ENCODE results near the gene USP37. TPM values are rescaled to one million over a fixed set of nuclear protein-coding genes. Genes with fewer than 3 reads are reported as not detected.

The USP37 gene
- polyA plus RNA-seq, 2 of the 4 experiments (the other 2 are of a cell fraction), result 5.1 to 12.8 TPM

- TF ChIP-seq, protein P1, sequence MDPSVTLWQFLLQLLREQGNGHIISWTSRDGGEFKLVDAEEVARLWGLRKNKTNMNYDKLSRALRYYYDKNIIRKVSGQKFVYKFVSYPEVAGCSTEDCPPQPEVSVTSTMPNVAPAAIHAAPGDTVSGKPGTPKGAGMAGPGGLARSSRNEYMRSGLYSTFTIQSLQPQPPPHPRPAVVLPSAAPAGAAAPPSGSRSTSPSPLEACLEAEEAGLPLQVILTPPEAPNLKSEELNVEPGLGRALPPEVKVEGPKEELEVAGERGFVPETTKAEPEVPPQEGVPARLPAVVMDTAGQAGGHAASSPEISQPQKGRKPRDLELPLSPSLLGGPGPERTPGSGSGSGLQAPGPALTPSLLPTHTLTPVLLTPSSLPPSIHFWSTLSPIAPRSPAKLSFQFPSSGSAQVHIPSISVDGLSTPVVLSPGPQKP (IDR thresholded peaks at IDR 0.05; ENCODE audit: low read depth, low read length), result no peak
- no peak for TF ChIP-seq SMC3 (IDR thresholded peaks at IDR 0.05)
These were observed 130.2 kb downstream of the USP37 start (continued) for GRCh38 chr2:218437969-218438368.

DNA sequence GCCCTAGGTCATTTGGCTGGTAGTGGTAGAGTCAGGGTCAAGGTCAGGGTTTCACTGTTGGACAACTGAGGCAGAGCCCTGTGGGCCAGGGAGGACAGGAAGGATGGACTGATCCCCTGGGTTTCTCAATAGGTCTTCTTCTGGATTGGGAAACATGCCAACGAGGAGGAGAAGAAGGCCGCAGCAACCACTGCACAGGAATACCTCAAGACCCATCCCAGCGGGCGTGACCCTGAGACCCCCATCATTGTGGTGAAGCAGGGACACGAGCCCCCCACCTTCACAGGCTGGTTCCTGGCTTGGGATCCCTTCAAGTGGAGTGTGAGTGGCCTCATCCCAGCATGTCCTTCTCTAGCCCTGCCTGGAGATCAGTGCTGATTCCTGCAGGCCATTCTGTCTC, 131.2 kb downstream of the USP37 start:
- Histone ChIP-seq H3K9me3 (no peaks in the 10 kb centered on the region), H3K27ac (no peak overlapping the region), H3K4me3 (no peak overlapping the region), H3K4me2 (no peak overlapping the region), H3K4me1 (no peaks in the 10 kb centered on the region)
- TF ChIP-seq EHMT2 (IDR thresholded peaks at IDR 0.05; ENCODE audit: low read depth) (no peak), BHLHE40 (IDR thresholded peaks at IDR 0.05; ENCODE audit: low read depth, low read length) (no peak), HOXB13 (CRISPR knock-in tag; IDR thresholded peaks at IDR 0.05; ENCODE audit: low read depth) (no peak), RARB (CRISPR knock-in tag; IDR thresholded peaks at IDR 0.05) (no peak), MAFK (IDR thresholded peaks at IDR 0.05; ENCODE audit: partially characterized antibody) (no peak), CTCF (IDR thresholded peaks at IDR 0.05) (no peak), HMGXB4 (CRISPR knock-in tag; IDR thresholded peaks at IDR 0.05; ENCODE audit: borderline replicate concordance) (no peak), NFE2L2 (conservative IDR thresholded peaks at IDR 0.05; ENCODE audit: low read length) (no peak), HOXB5 (CRISPR knock-in tag; IDR thresholded peaks at IDR 0.05) (no peak), EHF (CRISPR knock-in tag; IDR thresholded peaks at IDR 0.05) (no peak), KDM5A (IDR thresholded peaks at IDR 0.05) (no peak), ZSCAN20 (CRISPR knock-in tag; IDR thresholded peaks at IDR 0.05) (no peak), HOXA7 (CRISPR knock-in tag; IDR thresholded peaks at IDR 0.05) (no peak), JUN (IDR thresholded peaks at IDR 0.05) (no peak), GATA3 (IDR thresholded peaks at IDR 0.05; ENCODE audit: borderline replicate concordance) (no peak), CHD2 (IDR thresholded peaks at IDR 0.05; ENCODE audit: low read length, partially characterized antibody) (no peak)
- TF ChIP-seq, protein P1 (IDR thresholded peaks at IDR 0.05; ENCODE audit: low read depth, low read length), result no peak
- TF ChIP-seq, protein P2, sequence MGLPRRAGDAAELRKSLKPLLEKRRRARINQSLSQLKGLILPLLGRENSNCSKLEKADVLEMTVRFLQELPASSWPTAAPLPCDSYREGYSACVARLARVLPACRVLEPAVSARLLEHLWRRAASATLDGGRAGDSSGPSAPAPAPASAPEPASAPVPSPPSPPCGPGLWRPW (IDR thresholded peaks at IDR 0.05), result no peak
- TF ChIP-seq, protein P3, sequence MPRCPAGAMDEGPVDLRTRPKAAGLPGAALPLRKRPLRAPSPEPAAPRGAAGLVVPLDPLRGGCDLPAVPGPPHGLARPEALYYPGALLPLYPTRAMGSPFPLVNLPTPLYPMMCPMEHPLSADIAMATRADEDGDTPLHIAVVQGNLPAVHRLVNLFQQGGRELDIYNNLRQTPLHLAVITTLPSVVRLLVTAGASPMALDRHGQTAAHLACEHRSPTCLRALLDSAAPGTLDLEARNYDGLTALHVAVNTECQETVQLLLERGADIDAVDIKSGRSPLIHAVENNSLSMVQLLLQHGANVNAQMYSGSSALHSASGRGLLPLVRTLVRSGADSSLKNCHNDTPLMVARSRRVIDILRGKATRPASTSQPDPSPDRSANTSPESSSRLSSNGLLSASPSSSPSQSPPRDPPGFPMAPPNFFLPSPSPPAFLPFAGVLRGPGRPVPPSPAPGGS (IDR thresholded peaks at IDR 0.05), result no peak
- TF ChIP-seq, protein P4, sequence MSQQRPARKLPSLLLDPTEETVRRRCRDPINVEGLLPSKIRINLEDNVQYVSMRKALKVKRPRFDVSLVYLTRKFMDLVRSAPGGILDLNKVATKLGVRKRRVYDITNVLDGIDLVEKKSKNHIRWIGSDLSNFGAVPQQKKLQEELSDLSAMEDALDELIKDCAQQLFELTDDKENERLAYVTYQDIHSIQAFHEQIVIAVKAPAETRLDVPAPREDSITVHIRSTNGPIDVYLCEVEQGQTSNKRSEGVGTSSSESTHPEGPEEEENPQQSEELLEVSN (IDR thresholded peaks at IDR 0.05; ENCODE audit: borderline replicate concordance, low read depth), result no peak
- DNase-seq (ENCODE audit: low read depth in 1 of 2, low spot score in 1 of 2) (no peak), FAIRE-seq (no peak), ATAC-seq (no peak)
- ChIA-PET CTCF (interaction anchor here (1.4 kb wide), 1 partner anchor 29 kb away, joined by 3 read pairs; no protein-coding TSS in a partner anchor), POLR2A (no interaction called here)
- WGBS (ENCODE audit: missing lambda C conversion rate), result 82% methylated on average over 3 of the region's 5 CpGs
